Body of pancreas (tissue), 4 donors: Measurements from ENCODE around the gene ACSS3. TPM values are rescaled to one million over a fixed set of nuclear protein-coding genes. Genes with fewer than 3 reads are reported as not detected.
A peak's percentile ranks its signal among the peaks of the same experiment; 100 is the strongest.

Experiments used
- ATAC-seq: fragments of 150-250 bp; one replicate; pipeline ENCODE4 v1.9.1; 2016
- DNase-seq, 4 donors: peaks; one replicate each; pipeline ENCODE4 v3.0.0-alpha.2; 2019
- H3K27ac ChIP-seq, 4 donors: fragments of 200-600 bp; sonication (generic); 1 replicate in 3 of 4; 2 replicates in 1 of 4; pipeline versions ENCODE4 v1.5.1 to v1.6.1; 2016 to 2019; ENCODE audit warnings: mild to moderate bottlenecking in 1 of 4, mixed read lengths in 1 of 4, moderate library complexity in 1 of 4
- H3K27me3 ChIP-seq, 2 donors: fragments of 200-600 bp; sonication (generic); one replicate each; pipeline ENCODE4 v1.6.0; 2016; ENCODE audit warnings: mild to moderate bottlenecking in 1 of 2
- H3K36me3 ChIP-seq, 2 donors: fragments of 200-600 bp; sonication (generic); replicated peaks in 1 of 2; 2 replicates each; pipeline ENCODE4 v1.5.1; 2016; ENCODE audit warnings: low read depth in 2 of 2; ENCODE audit not compliant: insufficient read depth in 1 of 2
- H3K4me1 ChIP-seq: fragments of 200-600 bp; sonication (generic); one replicate; pipeline ENCODE4 v1.6.0; 2016
- H3K4me3 ChIP-seq, 2 donors: fragments of 200-600 bp; sonication (generic); 1 replicate in 1 of 2; 2 replicates in 1 of 2; pipeline ENCODE4 v1.5.1; 2016 to 2019
- H3K9me3 ChIP-seq, 3 donors: fragments of 200-600 bp; sonication (generic); 1 replicate in 2 of 3; 2 replicates in 1 of 3; pipeline ENCODE4 v1.5.1; 2016
- CTCF ChIP-seq, 7 experiments: fragments of 450-650 bp in 4 of 7; fragments of 200-600 bp in 3 of 7; sonication (generic) in 3 of 7; IDR thresholded peaks; one replicate each; pipeline ENCODE4 v1.5.1; 2016 to 2019; ENCODE audit warnings: antibody characterized with exemption in 7 of 7
- POLR2A ChIP-seq, 3 donors: fragments of 450-650 bp; IDR thresholded peaks; one replicate each; pipeline ENCODE4 v1.6.1; 2016; ENCODE audit warnings: antibody characterized with exemption in 3 of 3, mild to moderate bottlenecking in 2 of 3
- WGBS, 2 donors: methylation state at CpG; one replicate each; pipeline ENCODE4 v1.1.5; 2017; 5-methylcytosine and 5-hydroxymethylcytosine counted together
- intact Hi-C: fragments of 100-400 bp; cut with DNase I; formaldehyde crosslinking; loops from one replicate; pipeline ENCODE4 v1.15.1; 2023
- total RNA-seq, 2 donors: library from RNA; depleted of rRNA; stranded (reverse); fragments of >200 nt; gene quantifications; one replicate each; pipeline ENCODE4 v1.1.0, GENCODE V29; 2016

ACSS3 gene
- total RNA-seq, 2 donors from 2014 or later: 9.9 to 27.7 TPM

GRCh38 chr12:81252228-81252627 is 174.3 kb downstream of the ACSS3 start:
- H3K27me3 ChIP-seq: no peaks in the 10 kb centered on the region
- H3K9me3 ChIP-seq: no peaks in the 10 kb centered on the region

GRCh38 chr12:81253360-81253759 is 175.5 kb downstream of the ACSS3 start:
- Histone ChIP-seq H3K27ac (no peak overlapping the region), H3K36me3 (no peaks in the 10 kb centered on the region), H3K27me3 (no peaks in the 10 kb centered on the region), H3K9me3 (no peaks in the 10 kb centered on the region), H3K4me1 (no peaks in the 10 kb centered on the region), H3K4me3 (no peak overlapping the region)
- DNase-seq (no peak), ATAC-seq (no peak)
- WGBS, 2 donors: 46 to 52% methylated on average over 3 of the region's 3 CpGs
- TF ChIP-seq POLR2A (IDR thresholded peaks at IDR 0.05) (no peak), CTCF (IDR thresholded peaks at IDR 0.05) (no peak)
- intact Hi-C loops: no loop called here

More at GRCh38 chr12:81252228-81252627, 174.3 kb downstream of the ACSS3 start:
- Histone ChIP-seq H3K4me3 (no peak overlapping the region), H3K27ac (no peak overlapping the region), H3K4me1 (no peaks in the 10 kb centered on the region), H3K36me3 (no peaks in the 10 kb centered on the region)
- no peak for ATAC-seq
- DNase-seq: no peak
- TF ChIP-seq POLR2A (IDR thresholded peaks at IDR 0.05): no peak
- intact Hi-C loops: no loop called here
- 82 to 85% methylated on average over 3 of the region's 3 CpGs for WGBS, 2 donors

- Histone ChIP-seq H3K4me1 (no peaks in the 10 kb centered on the region), H3K36me3 (no peaks in the 10 kb centered on the region), H3K27me3 (no peaks in the 10 kb centered on the region), H3K4me3 (no peak overlapping the region), H3K9me3 (no peaks in the 10 kb centered on the region), H3K27ac (no peak overlapping the region)
- TF ChIP-seq POLR2A (IDR thresholded peaks at IDR 0.05): no peak
- no peak for TF ChIP-seq CTCF (IDR thresholded peaks at IDR 0.05)
- ATAC-seq (no peak), DNase-seq (no peak)
- intact Hi-C loops: no loop called here
- WGBS, 2 donors: 77 to 79% methylated on average over 7 of the region's 7 CpGs
Measured at GRCh38 chr12:81255456-81255855, 177.6 kb downstream of the ACSS3 start.

- no peaks in the 10 kb centered on the region for H3K27me3 ChIP-seq
- WGBS, 2 donors: 81 to 83% methylated on average over 2 of the region's 2 CpGs
- intact Hi-C loops: no loop called here
- H3K27ac ChIP-seq: no peak overlapping the region
- no peaks in the 10 kb centered on the region for H3K36me3 ChIP-seq
- DNase-seq: no peak
- H3K4me3 ChIP-seq: no peak overlapping the region
- H3K4me1 ChIP-seq: no peaks in the 10 kb centered on the region
- no peaks in the 10 kb centered on the region for H3K9me3 ChIP-seq
- TF ChIP-seq CTCF (IDR thresholded peaks at IDR 0.05): no peak
- no peak for TF ChIP-seq POLR2A (IDR thresholded peaks at IDR 0.05)
- ATAC-seq: no peak
Measured at GRCh38 chr12:81255947-81256346, 178.1 kb downstream of the ACSS3 start.

- ATAC-seq: no peak
- Histone ChIP-seq H3K27me3 (no peaks in the 10 kb centered on the region), H3K4me3 (no peak overlapping the region), H3K9me3 (no peaks in the 10 kb centered on the region), H3K27ac (no peak overlapping the region), H3K4me1 (no peaks in the 10 kb centered on the region), H3K36me3 (no peaks in the 10 kb centered on the region)
- DNase-seq: no peak
- intact Hi-C loops: no loop called here
- 40 to 42% methylated on average over 4 of the region's 4 CpGs for WGBS, 2 donors
- no peak for TF ChIP-seq POLR2A (IDR thresholded peaks at IDR 0.05)
- peak in 6 of 7 experiments; percentile 31 to 62 (median 52) for TF ChIP-seq CTCF (IDR thresholded peaks at IDR 0.05)
Measured at GRCh38 chr12:81257947-81258551, 180.2 kb downstream of the ACSS3 start.
